HG02852 (cell line): ENCODE data around the gene KDF1.

Source experiments
- ATAC-seq: cut with Tn5 transposase; IDR thresholded peaks from one replicate; pipeline ENCODE4 v1.9.1; 2021; ENCODE audit warnings: mild to moderate bottlenecking, moderate library complexity; ENCODE audit not compliant: unreplicated experiment

KDF1 gene

DNA sequence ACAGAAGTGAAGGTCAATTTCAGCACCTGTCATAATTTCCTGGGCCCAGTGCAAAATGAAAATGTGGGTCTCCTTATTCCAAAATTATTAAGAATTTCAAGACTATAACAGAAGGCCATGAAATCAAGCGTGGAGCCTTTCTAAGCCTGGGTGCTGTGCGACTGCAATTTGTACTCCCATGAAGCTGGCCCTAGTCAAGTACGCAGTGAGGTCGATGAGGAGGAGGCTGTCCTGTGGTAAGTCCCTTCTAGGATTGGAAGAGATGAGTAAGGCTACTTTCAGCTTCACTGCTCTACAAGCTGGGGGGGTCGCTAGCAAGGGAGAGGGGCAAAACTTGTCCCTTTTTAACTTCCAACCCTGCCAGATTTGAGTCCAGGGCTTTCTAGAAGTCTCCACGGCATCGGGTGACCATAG lies 39.1 kb downstream of the KDF1 start:
- ATAC-seq = no peak

GRCh38 chr1:26915204-26915842 lies 44.9 kb downstream of the KDF1 start:
- no peak for ATAC-seq

GRCh38 chr1:26913754-26914619 lies 46.3 kb downstream of the KDF1 start, which contains the start of gene NR0B2:
TSS of gene NR0B2 (minus strand) at chr1:26913975. CDS start at chr1:26913940, 35 bp downstream.
- ATAC-seq = no peak

- ATAC-seq = no peak
Measured at GRCh38 chr1:26913389-26913753, 46.9 kb downstream of the KDF1 start.

- no peak for ATAC-seq
Measured at GRCh38 chr1:26912147-26912490, 48.1 kb downstream of the KDF1 start.

- no peak for ATAC-seq
Measured at GRCh38 chr1:26911399-26912146, 48.7 kb downstream of the KDF1 start.

DNA sequence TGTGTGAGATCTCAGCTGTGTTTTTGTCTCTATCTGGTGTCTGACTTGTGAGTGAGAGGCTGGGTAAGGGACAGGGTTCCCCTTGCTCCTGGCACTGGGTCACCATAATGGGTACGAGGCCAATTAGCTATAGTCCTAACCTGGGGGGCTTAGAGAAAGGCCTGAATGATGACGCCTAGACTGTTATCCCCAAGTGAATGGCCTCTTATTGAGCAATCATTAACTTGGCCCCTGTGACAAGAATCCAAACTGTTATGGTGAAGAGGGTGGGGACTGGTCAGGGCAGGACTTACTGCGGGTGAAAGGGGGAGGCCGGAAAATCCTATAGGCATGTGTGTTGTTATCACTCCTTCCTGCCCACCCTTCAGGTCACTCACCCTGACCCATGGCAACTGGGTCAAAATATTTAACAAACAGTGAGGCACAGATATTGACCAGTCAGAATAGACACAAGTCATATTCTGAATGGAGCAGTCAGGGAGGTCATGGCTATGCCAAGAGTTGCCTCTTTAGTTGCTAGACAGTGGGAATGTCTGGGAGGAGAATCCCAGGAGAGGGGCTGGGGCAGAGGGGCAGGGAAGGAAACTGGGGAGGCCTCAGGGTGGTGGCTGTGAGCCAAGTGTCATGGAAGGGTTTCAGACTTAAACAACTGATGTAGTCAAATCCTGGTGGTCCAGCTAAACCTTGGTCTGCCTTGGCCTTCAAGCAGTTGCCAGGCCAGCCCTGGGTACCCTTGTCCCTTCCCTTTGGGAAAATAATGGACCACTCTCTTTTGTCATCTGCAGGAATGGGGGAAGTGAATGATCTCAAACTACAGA lies 49.7 kb downstream of the KDF1 start:
- no peak for ATAC-seq

DNA sequence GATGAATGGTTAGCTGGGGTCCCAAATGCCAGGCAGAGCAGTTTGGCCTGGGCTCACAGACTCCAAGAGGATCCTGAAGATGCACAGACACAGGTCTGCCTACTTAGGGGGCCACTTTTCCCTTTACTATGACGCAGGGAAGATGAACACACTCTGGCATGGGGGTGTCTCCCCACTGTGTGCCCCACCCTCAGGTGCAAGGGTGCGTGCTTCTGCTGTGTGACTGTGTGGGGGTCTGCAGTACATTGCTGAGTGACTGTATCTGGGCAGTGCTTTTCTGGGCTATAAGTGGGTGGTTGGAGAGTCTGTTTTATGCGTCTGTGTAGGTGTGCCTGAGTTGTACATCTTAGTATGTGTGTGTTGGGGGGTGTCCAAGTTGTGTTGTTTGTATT lies 50.3 kb downstream of the KDF1 start:
- no peak for ATAC-seq

- ATAC-seq = no peak
Measured at GRCh38 chr1:26907071-26907917, 53.0 kb downstream of the KDF1 start.

DNA sequence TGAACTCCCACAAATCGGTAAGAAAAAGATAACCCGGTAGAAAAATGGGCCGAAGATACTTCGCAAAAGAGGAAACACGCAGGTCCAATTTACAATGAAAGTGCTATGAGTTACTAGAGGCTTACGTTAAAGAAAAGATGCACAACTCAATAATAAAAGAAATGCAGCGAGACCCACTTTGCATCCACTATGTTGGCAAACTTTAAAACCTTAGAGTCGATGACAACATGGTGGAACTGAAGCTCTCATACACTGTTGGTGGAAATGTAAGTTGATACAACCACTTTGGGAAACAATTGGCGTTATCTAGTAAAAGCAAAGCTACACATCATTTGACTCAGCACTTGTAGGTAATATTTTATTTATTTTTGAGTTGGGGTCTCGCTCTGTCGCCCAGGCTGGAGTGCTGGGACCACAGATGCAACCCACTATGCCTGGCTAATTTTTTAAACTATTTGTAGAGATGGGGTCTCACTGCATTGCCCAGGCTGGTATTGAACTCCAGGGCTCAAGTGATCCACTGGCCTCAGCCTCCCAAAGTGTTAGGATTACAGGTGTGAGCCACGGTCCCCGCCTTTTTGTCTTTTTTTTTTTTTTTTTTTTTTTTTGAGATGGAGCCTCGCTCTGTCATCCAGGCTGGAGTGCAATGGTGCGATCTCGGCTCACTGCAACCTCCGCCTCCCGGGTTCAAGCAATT lies 59.3 kb downstream of the KDF1 start:
- ATAC-seq = no peak

- ATAC-seq = peak; percentile 70
Measured at GRCh38 chr1:26900001-26900814, 60.1 kb downstream of the KDF1 start, which contains the start of gene GPATCH3. TSS of gene GPATCH3 (minus strand) at chr1:26900467. CDS start at chr1:26900442, 25 bp downstream.
